ENCODE data around the gene PRAMEF18.
"Not testable (repeated sequence)": the region's sequence is repeated elsewhere in the genome, so short reads cannot be mapped to it uniquely, and the experiment has no call there.

DNA sequence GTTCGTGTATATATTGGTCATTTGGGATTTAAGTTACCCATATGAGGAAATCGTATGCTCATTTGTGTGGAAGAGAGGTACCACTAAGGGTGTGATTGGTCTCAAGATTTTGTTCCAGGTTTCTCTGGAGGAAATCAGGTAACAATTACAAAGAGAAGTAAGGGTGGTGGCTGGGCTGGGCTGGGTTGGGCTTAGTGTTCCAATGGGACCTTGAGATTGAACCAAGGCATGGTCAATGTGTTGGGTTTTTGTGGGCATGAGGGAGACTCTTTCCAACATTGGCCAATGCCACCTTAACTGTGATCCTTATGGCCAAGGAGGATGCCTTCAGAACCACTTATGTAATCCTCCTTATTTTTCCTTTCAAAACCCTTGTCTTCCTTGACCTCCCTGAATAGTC, 4.6 kb upstream of the PRAMEF18 start:
- TF ChIP-seq EP300 (IDR thresholded peaks at IDR 0.05) = not testable (repeated sequence)
- TF ChIP-seq, protein P1, sequence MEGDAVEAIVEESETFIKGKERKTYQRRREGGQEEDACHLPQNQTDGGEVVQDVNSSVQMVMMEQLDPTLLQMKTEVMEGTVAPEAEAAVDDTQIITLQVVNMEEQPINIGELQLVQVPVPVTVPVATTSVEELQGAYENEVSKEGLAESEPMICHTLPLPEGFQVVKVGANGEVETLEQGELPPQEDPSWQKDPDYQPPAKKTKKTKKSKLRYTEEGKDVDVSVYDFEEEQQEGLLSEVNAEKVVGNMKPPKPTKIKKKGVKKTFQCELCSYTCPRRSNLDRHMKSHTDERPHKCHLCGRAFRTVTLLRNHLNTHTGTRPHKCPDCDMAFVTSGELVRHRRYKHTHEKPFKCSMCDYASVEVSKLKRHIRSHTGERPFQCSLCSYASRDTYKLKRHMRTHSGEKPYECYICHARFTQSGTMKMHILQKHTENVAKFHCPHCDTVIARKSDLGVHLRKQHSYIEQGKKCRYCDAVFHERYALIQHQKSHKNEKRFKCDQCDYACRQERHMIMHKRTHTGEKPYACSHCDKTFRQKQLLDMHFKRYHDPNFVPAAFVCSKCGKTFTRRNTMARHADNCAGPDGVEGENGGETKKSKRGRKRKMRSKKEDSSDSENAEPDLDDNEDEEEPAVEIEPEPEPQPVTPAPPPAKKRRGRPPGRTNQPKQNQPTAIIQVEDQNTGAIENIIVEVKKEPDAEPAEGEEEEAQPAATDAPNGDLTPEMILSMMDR (IDR thresholded peaks at IDR 0.05) = not testable (repeated sequence)
